C4-2B (cell line): Measurements from ENCODE around the gene SLC4A2.
A peak's percentile ranks its signal among the peaks of the same experiment; 100 is the strongest.

ENCODE experiments used
- H3K27ac ChIP-seq: fragments of 450-650 bp; 2 replicates; pipeline ENCODE4 v1.5.1; 2017
- ZFX ChIP-seq: fragments of 450-650 bp; IDR thresholded peaks from 2 replicates; pipeline ENCODE4 v1.6.1; 2017
- TF ChIP-seq, protein P1 (sequence below): fragments of 450-650 bp; conservative IDR thresholded peaks from 2 replicates; pipeline ENCODE4 v1.5.1; 2017; ENCODE audit warnings: mild to moderate bottlenecking

The SLC4A2 gene

DNA sequence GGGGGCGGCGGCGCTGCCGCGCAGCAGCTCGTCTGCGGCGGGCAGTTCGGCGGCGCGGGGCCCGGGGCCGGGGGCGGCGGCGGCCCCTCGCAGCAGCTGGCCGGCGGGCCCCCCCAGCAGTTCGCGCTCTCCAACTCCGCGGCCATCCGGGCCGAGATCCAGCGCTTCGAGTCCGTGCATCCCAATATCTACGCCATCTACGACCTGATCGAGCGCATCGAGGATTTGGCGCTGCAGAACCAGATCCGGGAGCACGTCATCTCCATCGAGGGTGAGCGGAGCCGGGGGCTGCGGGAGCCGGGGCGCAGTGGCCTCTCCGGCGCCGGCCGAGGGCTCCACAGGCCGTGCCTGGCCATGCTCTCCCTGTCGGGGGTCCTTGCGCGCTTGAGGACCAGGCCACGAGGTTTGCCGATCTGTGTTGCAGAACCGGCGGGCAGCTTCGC is 27.4 kb downstream of the SLC4A2 start:
- TF ChIP-seq ZFX, result no peak
- TF ChIP-seq, protein P1, sequence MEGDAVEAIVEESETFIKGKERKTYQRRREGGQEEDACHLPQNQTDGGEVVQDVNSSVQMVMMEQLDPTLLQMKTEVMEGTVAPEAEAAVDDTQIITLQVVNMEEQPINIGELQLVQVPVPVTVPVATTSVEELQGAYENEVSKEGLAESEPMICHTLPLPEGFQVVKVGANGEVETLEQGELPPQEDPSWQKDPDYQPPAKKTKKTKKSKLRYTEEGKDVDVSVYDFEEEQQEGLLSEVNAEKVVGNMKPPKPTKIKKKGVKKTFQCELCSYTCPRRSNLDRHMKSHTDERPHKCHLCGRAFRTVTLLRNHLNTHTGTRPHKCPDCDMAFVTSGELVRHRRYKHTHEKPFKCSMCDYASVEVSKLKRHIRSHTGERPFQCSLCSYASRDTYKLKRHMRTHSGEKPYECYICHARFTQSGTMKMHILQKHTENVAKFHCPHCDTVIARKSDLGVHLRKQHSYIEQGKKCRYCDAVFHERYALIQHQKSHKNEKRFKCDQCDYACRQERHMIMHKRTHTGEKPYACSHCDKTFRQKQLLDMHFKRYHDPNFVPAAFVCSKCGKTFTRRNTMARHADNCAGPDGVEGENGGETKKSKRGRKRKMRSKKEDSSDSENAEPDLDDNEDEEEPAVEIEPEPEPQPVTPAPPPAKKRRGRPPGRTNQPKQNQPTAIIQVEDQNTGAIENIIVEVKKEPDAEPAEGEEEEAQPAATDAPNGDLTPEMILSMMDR, result no peak
- H3K27ac ChIP-seq, result peak overlapping the region; percentile 96

DNA sequence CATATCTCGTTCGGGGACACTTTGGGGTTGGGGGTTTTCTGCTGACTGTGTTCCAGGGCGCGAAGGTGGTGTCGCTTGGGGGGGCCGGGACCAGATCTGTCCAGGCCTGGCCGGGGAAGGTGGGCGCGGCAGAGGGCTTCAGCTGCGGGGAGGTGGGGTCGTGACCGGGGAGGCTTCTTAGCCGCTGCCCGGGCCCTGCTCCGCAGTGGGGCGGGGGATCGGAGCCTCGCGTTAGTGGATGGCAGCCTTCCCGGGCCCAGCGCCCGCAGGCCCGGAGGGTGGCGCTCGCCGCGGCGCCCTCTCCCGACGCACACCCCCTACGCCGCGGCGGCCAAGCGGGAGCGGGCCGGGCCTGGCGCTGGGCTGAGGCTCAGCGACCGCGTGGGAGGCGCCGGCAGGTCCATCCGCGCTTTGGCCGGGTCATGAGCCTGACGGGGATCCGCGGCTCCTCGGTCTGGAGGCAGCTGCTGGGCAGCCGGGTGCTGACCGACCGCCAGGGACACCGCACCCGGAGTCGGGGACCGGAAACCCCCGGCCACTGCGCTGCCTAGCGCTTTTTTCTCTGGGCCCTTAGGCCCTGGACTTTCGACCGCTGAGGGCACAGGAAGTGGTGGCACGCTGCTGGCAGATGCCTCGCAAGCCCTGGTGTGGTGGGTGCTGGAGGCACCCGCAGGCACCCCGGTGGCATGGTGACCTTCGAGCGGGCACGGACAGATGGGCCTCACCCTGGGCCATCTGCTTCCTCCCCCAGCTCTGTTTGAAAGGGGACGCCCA is 28.0 kb downstream of the SLC4A2 start:
- TF ChIP-seq, protein P1, result peak; percentile 74
- TF ChIP-seq ZFX, result peak; percentile 95
- peak overlapping the region; percentile 96 for H3K27ac ChIP-seq

DNA sequence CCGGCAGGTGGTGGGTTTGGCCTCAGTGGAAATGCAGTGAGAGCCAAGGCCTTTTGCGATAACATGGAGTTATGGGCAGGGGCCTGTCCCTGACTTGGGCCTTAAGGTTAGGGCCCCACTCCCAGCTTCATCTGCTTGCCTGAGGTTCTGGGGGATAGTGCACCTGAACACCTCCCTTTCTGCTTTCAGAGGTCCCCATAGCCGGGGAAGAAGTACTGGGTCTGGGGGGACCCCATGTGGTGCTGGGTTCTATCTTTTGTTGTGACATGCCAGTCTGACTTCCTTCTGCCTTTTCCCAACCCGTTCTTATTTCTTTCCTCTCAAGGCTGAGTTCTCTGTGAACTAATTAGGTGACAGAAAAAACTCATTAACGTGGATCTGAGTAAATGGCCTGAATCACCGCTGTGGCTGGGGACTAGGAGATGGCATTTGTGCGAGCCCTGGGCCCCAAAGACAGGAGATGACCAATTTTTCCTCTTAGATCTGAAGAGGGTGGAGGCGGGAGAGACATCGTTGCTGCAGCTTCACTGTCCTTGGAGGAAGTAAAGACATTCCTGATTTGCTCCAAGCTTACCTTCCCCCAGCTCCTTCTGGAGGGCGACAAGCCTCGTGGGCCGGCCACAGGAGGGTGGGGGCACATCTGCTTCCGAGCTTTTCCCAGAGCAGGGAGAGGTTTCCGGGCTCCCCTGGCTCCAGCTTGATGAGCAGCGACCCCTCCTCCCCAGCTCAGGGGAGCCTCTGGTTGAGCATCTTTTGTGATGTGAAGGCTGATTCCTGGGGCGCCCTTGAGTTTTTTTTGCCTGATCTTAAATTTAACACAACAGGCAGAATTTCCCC is 28.8 kb downstream of the SLC4A2 start:
- peak overlapping the region; percentile 96 for H3K27ac ChIP-seq
- TF ChIP-seq, protein P1, result no peak
- peak; percentile 5; the same call in 1 of the 2 replicates for TF ChIP-seq ZFX

DNA sequence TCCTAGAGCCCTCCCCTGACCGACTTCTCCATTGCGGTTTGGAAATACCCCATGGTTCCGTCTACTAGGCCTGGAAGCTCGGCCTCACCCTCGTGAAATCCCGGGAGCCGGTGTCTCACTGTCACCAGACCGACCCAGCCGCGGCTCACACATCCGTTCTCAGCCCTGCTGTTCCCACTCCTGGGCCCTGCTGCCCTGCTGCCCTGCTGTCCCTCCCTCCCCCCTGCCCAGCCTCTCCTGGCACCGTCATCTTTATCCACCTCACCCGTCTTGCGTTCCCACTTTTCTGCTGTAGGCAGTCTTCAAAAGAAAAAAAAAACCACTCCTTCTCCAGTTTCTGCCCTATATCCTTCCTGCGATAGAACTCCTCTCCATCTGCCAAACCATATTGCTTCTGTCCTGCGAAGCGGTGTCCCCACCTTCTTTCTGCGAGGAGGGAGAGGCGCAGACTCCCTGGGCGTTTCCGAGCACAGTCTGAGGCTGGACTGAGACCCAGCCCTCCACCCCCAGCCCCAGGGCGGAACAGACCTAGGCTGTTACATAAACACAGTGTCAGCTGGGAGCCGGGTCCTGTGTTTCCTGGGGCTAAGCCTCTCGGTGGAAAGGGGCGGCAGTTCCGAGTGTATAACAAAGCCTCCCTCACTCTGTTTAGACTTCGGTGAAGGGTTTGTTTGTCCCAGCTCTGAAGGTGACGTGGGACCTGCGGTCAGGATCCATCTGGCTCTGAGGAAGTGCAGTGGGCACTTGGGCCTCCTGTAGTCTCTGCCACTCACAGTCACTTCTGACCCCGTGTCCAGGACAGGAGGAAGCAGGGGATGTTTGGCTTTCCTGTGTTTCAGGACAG is 29.7 kb downstream of the SLC4A2 start:
- peak overlapping the region; percentile 96; the same call in 1 of the 2 replicates for H3K27ac ChIP-seq

DNA sequence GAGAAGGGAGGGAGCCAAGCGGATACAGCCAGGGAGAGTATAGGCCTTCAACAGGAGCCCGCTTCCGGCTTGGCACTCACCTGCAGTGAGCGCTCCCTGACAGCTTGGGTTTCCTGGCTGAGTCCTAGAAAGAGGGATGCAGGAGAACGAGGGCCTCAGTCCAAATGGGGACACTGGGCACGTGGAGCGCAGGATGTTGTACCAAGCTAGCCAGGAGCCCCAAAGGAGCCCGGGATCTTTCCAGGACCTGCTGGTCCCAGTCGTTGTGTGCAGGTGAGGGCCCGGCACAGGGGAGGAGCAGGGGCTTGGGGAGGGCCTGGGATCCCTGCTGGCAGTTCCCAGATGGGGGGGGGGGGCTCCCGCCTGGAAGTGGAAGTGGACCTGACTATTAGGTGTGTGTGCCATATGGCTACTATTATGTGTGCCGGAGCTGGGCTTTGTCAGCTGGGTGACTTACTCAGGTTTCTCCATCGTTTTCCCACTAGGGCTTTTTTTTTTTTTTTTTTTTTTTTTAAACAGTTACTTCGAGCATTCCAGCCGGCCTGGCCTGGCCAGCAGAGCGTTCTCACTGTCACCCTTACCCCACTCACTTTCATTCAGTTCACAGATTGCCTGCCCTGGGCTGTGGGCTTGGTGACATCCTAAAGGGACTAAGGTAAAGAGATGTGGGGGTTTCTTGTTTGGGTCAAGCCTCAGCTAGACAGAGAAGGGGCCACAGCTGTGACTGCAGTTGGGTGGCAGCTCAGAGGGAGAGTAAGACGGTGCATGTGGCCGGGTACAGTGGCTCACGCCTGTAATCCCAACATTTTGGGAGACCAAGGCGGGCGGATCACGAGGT is 30.7 kb downstream of the SLC4A2 start:
- H3K27ac ChIP-seq, result peak overlapping the region; percentile 96; the same call in 1 of the 2 replicates

More for the DNA sequence above, 29.7 kb downstream of the SLC4A2 start:
- TF ChIP-seq ZFX, result no peak
- TF ChIP-seq, protein P1, result no peak

DNA sequence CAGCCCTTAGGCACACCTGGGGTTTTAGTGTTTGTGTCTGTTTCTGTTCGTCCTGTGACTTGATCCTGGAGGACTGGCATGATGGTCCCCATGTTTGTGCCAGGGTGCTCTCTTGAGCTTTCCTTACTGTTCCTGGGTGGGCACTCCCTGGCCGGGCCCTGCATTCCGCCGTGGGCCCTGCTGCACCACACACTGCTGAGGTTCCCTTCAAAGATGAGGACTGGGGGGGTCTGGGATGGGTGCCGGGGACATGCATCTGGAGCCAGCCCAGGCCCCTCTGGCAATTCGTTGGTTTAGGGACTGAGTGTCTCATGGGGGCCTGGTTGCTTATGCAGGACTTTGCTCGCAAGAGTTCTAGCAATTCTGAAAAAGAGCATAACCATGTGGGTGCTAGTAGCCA is 31.6 kb downstream of the SLC4A2 start:
- TF ChIP-seq, protein P1, result no peak
- TF ChIP-seq ZFX, result no peak
- H3K27ac ChIP-seq, result no peak overlapping the region

More for the DNA sequence above, 30.7 kb downstream of the SLC4A2 start:
- TF ChIP-seq, protein P1, result no peak
- TF ChIP-seq ZFX, result no peak
